Neural cell (in vitro differentiated cells): ENCODE data around the gene DENND1A. TPM values are rescaled to one million over a fixed set of nuclear protein-coding genes. Genes with fewer than 3 reads are reported as not detected.

Source experiments
- H2AFZ ChIP-seq: fragments of 200-600, 300-800 bp; sonication (generic), shearing (Covaris generic); 2 replicates; pipeline ENCODE4 v1.6.0; 2014; ENCODE audit warnings: low read depth, mild to moderate bottlenecking, antibody characterized with exemption, low read length, moderate library complexity
- H3F3A ChIP-seq: fragments of 200-600 bp; shearing (Covaris generic); 2 replicates; pipeline ENCODE4 v1.6.1; 2016; ENCODE audit warnings: mild to moderate bottlenecking, moderate library complexity, mixed read lengths, antibody characterized with exemption, low read length; ENCODE audit not compliant: insufficient read depth, poor library complexity, severe bottlenecking
- H3K27ac ChIP-seq: fragments of 200-600, 300-800 bp; sonication (generic), shearing (Covaris generic); 2 replicates; pipeline ENCODE4 v1.5.1; 2014; ENCODE audit warnings: mild to moderate bottlenecking, low read length, moderate library complexity
- H3K27me3 ChIP-seq: fragments of 300-800, 200-600 bp; sonication (generic), shearing (Covaris generic); 2 replicates; pipeline ENCODE4 v1.6.0; 2014; ENCODE audit warnings: mild to moderate bottlenecking, low read depth, low read length, moderate library complexity; ENCODE audit not compliant: insufficient read depth
- H3K36me3 ChIP-seq: fragments of 300-800, 200-600 bp; sonication (generic), shearing (Covaris generic); 2 replicates; pipeline ENCODE4 v1.5.1; 2014; ENCODE audit warnings: mild to moderate bottlenecking, antibody characterized with exemption, low read length, moderate library complexity; ENCODE audit not compliant: insufficient read depth
- H3K4me2 ChIP-seq: fragments of 300-800, 200-600 bp; sonication (generic), shearing (Covaris generic); 2 replicates; pipeline ENCODE4 v1.6.0; 2014; ENCODE audit warnings: mild to moderate bottlenecking, low read length
- H3K4me3 ChIP-seq: fragments of 300-800, 200-600 bp; sonication (generic), shearing (Covaris generic); 2 replicates; pipeline ENCODE4 v1.5.1; 2014; ENCODE audit warnings: mild to moderate bottlenecking, low read length, moderate library complexity
- H3K79me2 ChIP-seq: fragments of 200-600 bp; shearing (Covaris generic); replicated peaks from 2 replicates; pipeline ENCODE4 v1.6.0; 2014; ENCODE audit warnings: mild to moderate bottlenecking, low read length, moderate library complexity; ENCODE audit not compliant: insufficient read depth
- H3K9ac ChIP-seq: fragments of 300-800, 200-600 bp; sonication (generic), shearing (Covaris generic); 2 replicates; pipeline ENCODE4 v1.6.1; 2016; ENCODE audit warnings: mild to moderate bottlenecking, low read length, mixed read lengths
- H3K9me2 ChIP-seq: fragments of 200-600 bp; shearing (Covaris generic); 2 replicates; pipeline ENCODE4 v1.6.1; 2016; ENCODE audit warnings: mild to moderate bottlenecking, low read length, mixed read lengths; ENCODE audit not compliant: insufficient read depth
- H3K9me3 ChIP-seq: fragments of 200-600, 300-800 bp; sonication (generic), shearing (Covaris generic); 2 replicates; pipeline ENCODE4 v1.6.1; 2016; ENCODE audit warnings: mild to moderate bottlenecking, mixed run types, low read length, moderate library complexity, mixed read lengths
- H4K20me1 ChIP-seq: fragments of 200-600 bp; shearing (Covaris generic); 2 replicates; pipeline ENCODE4 v1.6.1; 2016; ENCODE audit warnings: mild to moderate bottlenecking, mixed run types; ENCODE audit not compliant: insufficient read depth
- EP300 ChIP-seq: fragments of 450-650 bp; conservative IDR thresholded peaks from 2 replicates; pipeline ENCODE4 v1.6.1; 2014; ENCODE audit warnings: antibody characterized with exemption, mild to moderate bottlenecking, moderate library complexity; ENCODE audit not compliant: poor library complexity, severe bottlenecking
- EZH2 ChIP-seq: fragments of 200-600, 300-800 bp; shearing (Covaris generic), sonication (generic); IDR thresholded peaks from 2 replicates; pipeline ENCODE4 v1.6.1; 2014; ENCODE audit warnings: antibody characterized with exemption, low read length, borderline replicate concordance, mild to moderate bottlenecking; ENCODE audit not compliant: insufficient read depth, poor library complexity, severe bottlenecking
- MXI1 ChIP-seq: fragments of 450-650 bp; conservative IDR thresholded peaks from 2 replicates; pipeline ENCODE4 v1.6.1; 2014; ENCODE audit warnings: antibody characterized with exemption, mild to moderate bottlenecking; ENCODE audit not compliant: poor library complexity, severe bottlenecking
- POLR2AphosphoS5 ChIP-seq: IDR thresholded peaks from 2 replicates; pipeline ENCODE4 v1.6.1; 2012
- RAD21 ChIP-seq: fragments of 450-650 bp; conservative IDR thresholded peaks from 2 replicates; pipeline ENCODE4 v1.6.1; 2014; ENCODE audit warnings: antibody characterized with exemption, mild to moderate bottlenecking, moderate library complexity
- SMC3 ChIP-seq: fragments of 450-650 bp; conservative IDR thresholded peaks from 2 replicates; pipeline ENCODE4 v1.6.1; 2014; ENCODE audit warnings: antibody characterized with exemption, mild to moderate bottlenecking, moderate library complexity; ENCODE audit not compliant: poor library complexity
- TAF1 ChIP-seq: IDR thresholded peaks from 2 replicates; pipeline ENCODE4 v1.6.1; 2012; ENCODE audit warnings: low read depth
- polyA plus RNA-seq: library from polyadenylated mRNA; depleted of rRNA; stranded (reverse); fragments of >200 nt; gene quantifications from 2 replicates; pipeline ENCODE4 v1.2.3, GENCODE V29; 2014
- TF ChIP-seq, protein P1 (sequence below): IDR thresholded peaks from 2 replicates; pipeline ENCODE4 v1.6.1; 2012; ENCODE audit warnings: borderline replicate concordance
- TF ChIP-seq, protein P2 (sequence below): fragments of 450-650 bp; IDR thresholded peaks from 2 replicates; pipeline ENCODE4 v1.5.1; 2014; ENCODE audit warnings: antibody characterized with exemption, mild to moderate bottlenecking, moderate library complexity; ENCODE audit not compliant: poor library complexity, severe bottlenecking

DENND1A gene
- polyA plus RNA-seq, 1 donor from 2014 or later = 2.3 TPM

DNA sequence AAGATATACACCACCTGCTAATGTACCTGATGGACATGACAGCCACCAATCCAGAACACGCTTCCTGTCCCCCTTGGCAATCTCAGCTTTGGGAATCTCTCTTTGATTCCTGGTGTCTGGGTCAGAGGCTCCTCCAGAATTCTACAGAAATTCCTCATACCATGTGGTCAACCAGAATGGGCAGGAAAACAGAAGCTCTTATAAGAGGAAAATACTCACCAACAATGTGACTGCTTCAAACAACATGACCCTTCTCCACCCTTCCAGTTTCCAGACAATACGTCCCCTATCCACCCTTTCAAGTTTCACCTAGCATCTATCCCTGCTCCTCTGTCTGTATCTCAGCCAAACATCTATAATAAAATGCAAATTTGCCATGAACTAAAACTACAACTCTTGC lies 247.2 kb downstream of the DENND1A start:
- Histone ChIP-seq H4K20me1 (no peaks in the 10 kb centered on the region), H3F3A (peaks cover 4% of the 10 kb centered on the region), H3K4me2 (no peak overlapping the region), H3K9me2 (no peaks in the 10 kb centered on the region), H3K36me3 (no peaks in the 10 kb centered on the region), H3K27me3 (no peaks in the 10 kb centered on the region), H3K9me3 (no peaks in the 10 kb centered on the region), H3K9ac (no peak overlapping the region), H3K79me2 (no peaks in the 10 kb centered on the region), H2AFZ (no peak overlapping the region), H3K4me3 (no peak overlapping the region), H3K27ac (no peak overlapping the region)
- no peak for TF ChIP-seq MXI1
- no peak for TF ChIP-seq RAD21
- TF ChIP-seq TAF1 = no peak
- TF ChIP-seq EZH2 = no peak
- TF ChIP-seq EP300 = no peak
- TF ChIP-seq, protein P1, sequence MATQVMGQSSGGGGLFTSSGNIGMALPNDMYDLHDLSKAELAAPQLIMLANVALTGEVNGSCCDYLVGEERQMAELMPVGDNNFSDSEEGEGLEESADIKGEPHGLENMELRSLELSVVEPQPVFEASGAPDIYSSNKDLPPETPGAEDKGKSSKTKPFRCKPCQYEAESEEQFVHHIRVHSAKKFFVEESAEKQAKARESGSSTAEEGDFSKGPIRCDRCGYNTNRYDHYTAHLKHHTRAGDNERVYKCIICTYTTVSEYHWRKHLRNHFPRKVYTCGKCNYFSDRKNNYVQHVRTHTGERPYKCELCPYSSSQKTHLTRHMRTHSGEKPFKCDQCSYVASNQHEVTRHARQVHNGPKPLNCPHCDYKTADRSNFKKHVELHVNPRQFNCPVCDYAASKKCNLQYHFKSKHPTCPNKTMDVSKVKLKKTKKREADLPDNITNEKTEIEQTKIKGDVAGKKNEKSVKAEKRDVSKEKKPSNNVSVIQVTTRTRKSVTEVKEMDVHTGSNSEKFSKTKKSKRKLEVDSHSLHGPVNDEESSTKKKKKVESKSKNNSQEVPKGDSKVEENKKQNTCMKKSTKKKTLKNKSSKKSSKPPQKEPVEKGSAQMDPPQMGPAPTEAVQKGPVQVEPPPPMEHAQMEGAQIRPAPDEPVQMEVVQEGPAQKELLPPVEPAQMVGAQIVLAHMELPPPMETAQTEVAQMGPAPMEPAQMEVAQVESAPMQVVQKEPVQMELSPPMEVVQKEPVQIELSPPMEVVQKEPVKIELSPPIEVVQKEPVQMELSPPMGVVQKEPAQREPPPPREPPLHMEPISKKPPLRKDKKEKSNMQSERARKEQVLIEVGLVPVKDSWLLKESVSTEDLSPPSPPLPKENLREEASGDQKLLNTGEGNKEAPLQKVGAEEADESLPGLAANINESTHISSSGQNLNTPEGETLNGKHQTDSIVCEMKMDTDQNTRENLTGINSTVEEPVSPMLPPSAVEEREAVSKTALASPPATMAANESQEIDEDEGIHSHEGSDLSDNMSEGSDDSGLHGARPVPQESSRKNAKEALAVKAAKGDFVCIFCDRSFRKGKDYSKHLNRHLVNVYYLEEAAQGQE = no peak
- no peak for TF ChIP-seq POLR2AphosphoS5
- TF ChIP-seq SMC3 = no peak
- TF ChIP-seq, protein P2, sequence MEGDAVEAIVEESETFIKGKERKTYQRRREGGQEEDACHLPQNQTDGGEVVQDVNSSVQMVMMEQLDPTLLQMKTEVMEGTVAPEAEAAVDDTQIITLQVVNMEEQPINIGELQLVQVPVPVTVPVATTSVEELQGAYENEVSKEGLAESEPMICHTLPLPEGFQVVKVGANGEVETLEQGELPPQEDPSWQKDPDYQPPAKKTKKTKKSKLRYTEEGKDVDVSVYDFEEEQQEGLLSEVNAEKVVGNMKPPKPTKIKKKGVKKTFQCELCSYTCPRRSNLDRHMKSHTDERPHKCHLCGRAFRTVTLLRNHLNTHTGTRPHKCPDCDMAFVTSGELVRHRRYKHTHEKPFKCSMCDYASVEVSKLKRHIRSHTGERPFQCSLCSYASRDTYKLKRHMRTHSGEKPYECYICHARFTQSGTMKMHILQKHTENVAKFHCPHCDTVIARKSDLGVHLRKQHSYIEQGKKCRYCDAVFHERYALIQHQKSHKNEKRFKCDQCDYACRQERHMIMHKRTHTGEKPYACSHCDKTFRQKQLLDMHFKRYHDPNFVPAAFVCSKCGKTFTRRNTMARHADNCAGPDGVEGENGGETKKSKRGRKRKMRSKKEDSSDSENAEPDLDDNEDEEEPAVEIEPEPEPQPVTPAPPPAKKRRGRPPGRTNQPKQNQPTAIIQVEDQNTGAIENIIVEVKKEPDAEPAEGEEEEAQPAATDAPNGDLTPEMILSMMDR = no peak

- H3K79me2 ChIP-seq = no peaks in the 10 kb centered on the region
Observed at GRCh38 chr9:123680352-123680751, 249.6 kb downstream of the DENND1A start.

More at GRCh38 chr9:123680352-123680751, 249.6 kb downstream of the DENND1A start:
- H3K9ac ChIP-seq = no peak overlapping the region
- H3K4me2 ChIP-seq = no peak overlapping the region
- H3F3A ChIP-seq = peaks cover 4% of the 10 kb centered on the region
- no peaks in the 10 kb centered on the region for H3K27me3 ChIP-seq
- no peak overlapping the region for H2AFZ ChIP-seq
- TF ChIP-seq TAF1 = no peak
- TF ChIP-seq POLR2AphosphoS5 = no peak
- TF ChIP-seq MXI1 = no peak
- no peak for TF ChIP-seq EZH2
- no peak for TF ChIP-seq SMC3
- TF ChIP-seq RAD21 = no peak
- TF ChIP-seq, protein P1 = no peak
- TF ChIP-seq EP300 = no peak
- TF ChIP-seq, protein P2 = no peak
- no peaks in the 10 kb centered on the region for H3K36me3 ChIP-seq
- H3K27ac ChIP-seq = no peak overlapping the region
- H3K9me2 ChIP-seq = no peaks in the 10 kb centered on the region
- H4K20me1 ChIP-seq = no peaks in the 10 kb centered on the region
- no peaks in the 10 kb centered on the region for H3K9me3 ChIP-seq
- H3K4me3 ChIP-seq = no peak overlapping the region
